ENCODE results near the gene TAS1R1. TPM values are rescaled to one million over a fixed set of nuclear protein-coding genes. Genes with fewer than 3 reads are reported as not detected.

Gene TAS1R1
- total and polyA plus RNA-seq, 2 experiments from 2014 or later = not detected

DNA sequence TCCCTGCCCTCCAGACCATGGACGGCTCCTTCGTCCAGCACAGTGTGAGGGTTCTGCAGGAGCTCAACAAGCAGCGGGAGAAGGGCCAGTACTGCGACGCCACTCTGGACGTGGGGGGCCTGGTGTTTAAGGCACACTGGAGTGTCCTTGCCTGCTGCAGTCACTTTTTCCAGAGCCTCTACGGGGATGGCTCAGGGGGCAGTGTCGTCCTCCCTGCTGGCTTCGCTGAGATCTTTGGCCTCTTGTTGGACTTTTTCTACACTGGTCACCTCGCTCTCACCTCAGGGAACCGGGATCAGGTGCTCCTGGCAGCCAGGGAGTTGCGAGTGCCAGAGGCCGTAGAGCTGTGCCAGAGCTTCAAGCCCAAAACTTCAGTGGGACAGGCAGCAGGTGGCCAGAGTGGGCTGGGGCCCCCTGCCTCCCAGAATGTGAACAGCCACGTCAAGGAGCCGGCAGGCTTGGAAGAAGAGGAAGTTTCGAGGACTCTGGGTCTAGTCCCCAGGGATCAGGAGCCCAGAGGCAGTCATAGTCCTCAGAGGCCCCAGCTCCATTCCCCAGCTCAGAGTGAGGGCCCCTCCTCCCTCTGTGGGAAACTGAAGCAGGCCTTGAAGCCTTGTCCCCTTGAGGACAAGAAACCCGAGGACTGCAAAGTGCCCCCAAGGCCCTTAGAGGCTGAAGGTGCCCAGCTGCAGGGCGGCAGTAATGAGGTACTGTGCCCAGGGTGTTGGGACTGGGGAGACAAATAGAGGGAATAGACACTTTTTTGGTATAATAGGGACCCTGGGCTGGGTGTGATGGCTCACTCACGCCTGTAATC, 25.7 kb downstream of the TAS1R1 start:
- no peak for TF ChIP-seq EZH2 (IDR thresholded peaks at IDR 0.05; ENCODE audit: insufficient read depth, poor library complexity, severe bottlenecking)
- TF ChIP-seq EZH2phosphoT487 (IDR thresholded peaks at IDR 0.05; ENCODE audit: insufficient read depth, low read depth) = no peak

DNA sequence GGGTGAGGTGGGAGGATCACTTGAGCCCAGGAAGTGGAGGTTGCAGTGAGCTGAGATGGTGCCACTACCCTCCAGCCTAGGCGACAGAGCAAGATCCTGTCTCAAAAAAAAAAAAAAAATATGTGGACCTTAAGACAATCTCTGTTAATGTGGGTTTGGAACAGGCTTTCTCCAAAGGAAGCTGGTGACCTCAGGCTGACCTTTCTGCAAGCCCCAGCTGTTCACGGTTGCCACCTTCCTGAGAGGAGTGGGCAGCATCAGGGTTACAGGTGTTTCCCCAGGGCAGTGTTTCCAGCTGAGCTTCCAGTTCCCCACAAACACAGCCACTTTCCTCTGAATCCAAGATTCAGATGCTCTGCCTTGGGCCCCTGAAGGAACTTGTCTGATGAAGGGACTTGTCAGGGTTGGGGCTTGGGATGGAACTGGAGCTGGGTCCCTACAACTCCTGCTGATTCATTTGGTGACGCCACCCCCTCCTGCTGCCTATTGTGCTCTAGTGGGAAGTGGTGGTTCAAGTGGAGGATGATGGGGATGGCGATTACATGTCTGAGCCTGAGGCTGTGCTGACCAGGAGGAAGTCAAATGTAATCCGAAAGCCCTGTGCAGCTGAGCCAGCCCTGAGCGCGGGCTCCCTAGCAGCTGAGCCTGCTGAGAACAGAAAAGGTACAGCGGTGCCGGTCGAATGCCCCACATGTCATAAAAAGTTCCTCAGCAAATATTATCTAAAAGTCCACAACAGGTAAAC, 26.6 kb downstream of the TAS1R1 start:
- H3K27me3 ChIP-seq (replicated peaks; ENCODE audit: insufficient read depth) = no peaks in the 10 kb centered on the region
- no peaks in the 10 kb centered on the region for H4K20me1 ChIP-seq (ENCODE audit: insufficient read depth)
- peaks cover 9% of the 10 kb centered on the region; the same call in 1 of the 2 replicates for H3K4me1 ChIP-seq (ENCODE audit: insufficient read depth)
- no peak overlapping the region for H3K9ac ChIP-seq
- H3K79me2 ChIP-seq (ENCODE audit: insufficient read depth) = peaks cover 46% of the 10 kb centered on the region
- no peak overlapping the region for H2AFZ ChIP-seq
- 88 to 89% methylated on average over 10 of the region's 10 CpGs for WGBS, 2 experiments (ENCODE audit: low coverage in 1 of 2, low lambda C conversion rate in 2 of 2, missing lambda C conversion rate in 2 of 2)
- TF ChIP-seq EZH2phosphoT487 (IDR thresholded peaks at IDR 0.05; ENCODE audit: insufficient read depth, low read depth) (no peak), EZH2 (IDR thresholded peaks at IDR 0.05; ENCODE audit: insufficient read depth, poor library complexity, severe bottlenecking) (no peak)
- no peaks in the 10 kb centered on the region for H3K9me3 ChIP-seq (ENCODE audit: low read depth)
- no peak overlapping the region for H3K4me3 ChIP-seq
- no peaks in the 10 kb centered on the region for H3K9me2 ChIP-seq (ENCODE audit: insufficient read depth)
- H3K4me2 ChIP-seq (ENCODE audit: unreplicated experiment) = no peak overlapping the region
- H3K27ac ChIP-seq = no peak overlapping the region
- no peaks in the 10 kb centered on the region for H3F3A ChIP-seq (ENCODE audit: insufficient read depth)
- DNase-seq = no peak
- in situ Hi-C loops (cut with MboI) = no loop called here
- no peaks in the 10 kb centered on the region for H3K36me3 ChIP-seq (ENCODE audit: low read depth)

More for the DNA sequence above, 25.7 kb downstream of the TAS1R1 start:
- H3K27ac ChIP-seq = peak overlapping the region; percentile 52
- H3K9ac ChIP-seq = peak overlapping the region; percentile 92
- peak overlapping the region; percentile 81 for H3K4me3 ChIP-seq
- no peaks in the 10 kb centered on the region for H3K27me3 ChIP-seq (replicated peaks; ENCODE audit: insufficient read depth)
- H3K9me3 ChIP-seq (ENCODE audit: low read depth) = no peaks in the 10 kb centered on the region
- in situ Hi-C loops (cut with MboI) = no loop called here
- no peaks in the 10 kb centered on the region for H3F3A ChIP-seq (ENCODE audit: insufficient read depth)
- peaks cover 46% of the 10 kb centered on the region for H3K79me2 ChIP-seq (ENCODE audit: insufficient read depth)
- H3K4me2 ChIP-seq (ENCODE audit: unreplicated experiment) = peak overlapping the region; percentile 85
- H4K20me1 ChIP-seq (ENCODE audit: insufficient read depth) = no peaks in the 10 kb centered on the region
- DNase-seq = peak; percentile 62
- H3K36me3 ChIP-seq (ENCODE audit: low read depth) = no peaks in the 10 kb centered on the region
- 30 to 31% methylated on average over 19 of the region's 19 CpGs for WGBS, 2 experiments (ENCODE audit: low coverage in 1 of 2, low lambda C conversion rate in 2 of 2, missing lambda C conversion rate in 2 of 2)
- peaks cover 9% of the 10 kb centered on the region; the same call in 1 of the 2 replicates for H3K4me1 ChIP-seq (ENCODE audit: insufficient read depth)
- peak overlapping the region; percentile 85 for H2AFZ ChIP-seq
- H3K9me2 ChIP-seq (ENCODE audit: insufficient read depth) = no peaks in the 10 kb centered on the region

DNA sequence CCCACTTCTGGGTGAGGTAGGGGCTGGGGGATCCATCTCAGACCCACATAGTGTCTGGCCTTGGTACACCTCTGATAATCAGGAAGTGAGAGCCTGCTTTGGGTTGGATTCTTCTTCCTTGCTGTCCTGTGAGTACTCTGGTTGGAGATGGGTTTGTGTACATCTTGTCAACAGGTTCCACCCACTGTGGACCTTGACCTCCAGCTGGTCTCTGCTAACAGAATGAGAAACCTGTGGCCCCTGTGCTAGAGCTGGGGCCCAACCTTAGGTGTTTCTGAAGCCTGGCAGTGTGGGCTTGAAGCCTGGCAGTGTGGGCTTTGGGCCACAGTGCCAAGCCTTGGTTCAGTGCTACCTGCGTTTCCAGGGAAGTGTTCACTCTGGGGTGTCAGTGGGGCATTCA, 27.3 kb downstream of the TAS1R1 start:
- DNase-seq = no peak
- TF ChIP-seq EZH2 (IDR thresholded peaks at IDR 0.05; ENCODE audit: insufficient read depth, poor library complexity, severe bottlenecking) = no peak
- TF ChIP-seq EZH2phosphoT487 (IDR thresholded peaks at IDR 0.05; ENCODE audit: insufficient read depth, low read depth) = no peak
- no peak overlapping the region for H2AFZ ChIP-seq
- H3K27me3 ChIP-seq (replicated peaks; ENCODE audit: insufficient read depth) = no peaks in the 10 kb centered on the region
- no peak overlapping the region for H3K4me3 ChIP-seq
- no peaks in the 10 kb centered on the region for H3K9me3 ChIP-seq (ENCODE audit: low read depth)
- in situ Hi-C loops (cut with MboI) = no loop called here
- no peak overlapping the region for H3K9ac ChIP-seq
- H3K4me2 ChIP-seq (ENCODE audit: unreplicated experiment) = no peak overlapping the region
- H3K79me2 ChIP-seq (ENCODE audit: insufficient read depth) = peaks cover 46% of the 10 kb centered on the region
- H3F3A ChIP-seq (ENCODE audit: insufficient read depth) = no peaks in the 10 kb centered on the region
- no peaks in the 10 kb centered on the region for H3K36me3 ChIP-seq (ENCODE audit: low read depth)
- no peaks in the 10 kb centered on the region for H3K9me2 ChIP-seq (ENCODE audit: insufficient read depth)
- 92 to 100% methylated on average over 1 of the region's 1 CpG for WGBS, 2 experiments (ENCODE audit: low coverage in 1 of 2, low lambda C conversion rate in 2 of 2, missing lambda C conversion rate in 2 of 2)
- no peaks in the 10 kb centered on the region for H4K20me1 ChIP-seq (ENCODE audit: insufficient read depth)
- peaks cover 9% of the 10 kb centered on the region; the same call in 1 of the 2 replicates for H3K4me1 ChIP-seq (ENCODE audit: insufficient read depth)
- H3K27ac ChIP-seq = no peak overlapping the region

DNA sequence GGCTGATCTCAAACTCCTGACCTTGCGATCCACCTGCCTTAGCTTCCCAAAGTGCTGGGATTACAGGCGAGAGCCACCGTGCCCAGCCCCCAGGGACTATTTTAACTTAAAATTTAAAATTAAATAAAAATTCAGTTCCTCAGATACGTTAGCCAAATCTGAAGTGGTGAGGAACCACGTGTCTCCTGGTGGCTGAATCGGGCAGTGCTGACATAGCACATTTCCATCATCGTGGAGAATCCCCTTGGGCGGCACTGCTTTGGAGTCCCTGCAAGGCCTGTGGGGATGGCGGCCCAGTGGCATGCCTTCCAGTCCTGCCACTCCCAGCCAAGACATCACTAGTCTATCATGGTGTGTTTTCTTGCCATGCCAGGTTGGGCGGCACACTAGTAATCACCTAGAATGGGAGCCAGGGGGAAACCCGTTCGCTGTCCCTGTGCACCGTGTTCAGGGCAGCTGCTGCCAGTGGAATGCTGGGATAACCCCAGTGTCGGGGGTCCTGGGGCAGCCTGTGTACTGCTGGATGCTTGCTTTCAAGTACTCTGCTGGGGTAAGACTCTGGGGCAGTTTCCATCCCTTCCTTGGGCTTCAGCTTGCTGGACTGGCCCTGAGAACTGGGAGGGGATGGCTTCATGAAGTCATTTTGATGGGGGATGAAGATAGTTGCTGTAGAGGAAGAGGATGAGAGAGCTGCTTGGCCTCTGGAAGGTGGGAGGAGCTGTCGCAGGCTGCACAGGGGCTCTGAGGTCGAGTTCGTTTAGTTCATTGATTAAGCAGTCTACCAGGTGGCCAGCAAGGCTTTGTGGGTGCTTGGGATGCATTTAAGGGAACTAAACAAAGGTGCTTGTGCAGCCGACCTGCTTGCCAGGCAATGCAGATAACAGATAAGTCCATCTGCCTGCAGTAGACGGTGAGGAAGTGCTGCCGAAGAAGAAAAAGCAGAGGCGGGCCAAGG, 29.3 kb downstream of the TAS1R1 start:
- Histone ChIP-seq H3K9me3 (ENCODE audit: low read depth) (no peaks in the 10 kb centered on the region), H3K36me3 (ENCODE audit: low read depth) (no peaks in the 10 kb centered on the region; the same call in 1 of the 2 replicates), H3K4me1 (ENCODE audit: insufficient read depth) (peaks cover 8% of the 10 kb centered on the region; the same call in 1 of the 2 replicates), H4K20me1 (ENCODE audit: insufficient read depth) (no peaks in the 10 kb centered on the region), H3F3A (ENCODE audit: insufficient read depth) (peaks cover 7% of the 10 kb centered on the region), H2AFZ (no peak overlapping the region), H3K4me2 (ENCODE audit: unreplicated experiment) (no peak overlapping the region), H3K4me3 (no peak overlapping the region), H3K9ac (no peak overlapping the region), H3K79me2 (ENCODE audit: insufficient read depth) (peaks cover 46% of the 10 kb centered on the region), H3K9me2 (ENCODE audit: insufficient read depth) (no peaks in the 10 kb centered on the region), H3K27me3 (replicated peaks; ENCODE audit: insufficient read depth) (no peaks in the 10 kb centered on the region), H3K27ac (no peak overlapping the region)
- TF ChIP-seq EZH2phosphoT487 (IDR thresholded peaks at IDR 0.05; ENCODE audit: insufficient read depth, low read depth) (no peak), EZH2 (IDR thresholded peaks at IDR 0.05; ENCODE audit: insufficient read depth, poor library complexity, severe bottlenecking) (no peak)
- 81 to 85% methylated on average over 21 of the region's 21 CpGs for WGBS, 2 experiments (ENCODE audit: low coverage in 1 of 2, low lambda C conversion rate in 2 of 2, missing lambda C conversion rate in 2 of 2)
- DNase-seq = peak; percentile 42
- in situ Hi-C loops (cut with MboI) = no loop called here
